Measurements from ENCODE around the gene PPL.

DNA sequence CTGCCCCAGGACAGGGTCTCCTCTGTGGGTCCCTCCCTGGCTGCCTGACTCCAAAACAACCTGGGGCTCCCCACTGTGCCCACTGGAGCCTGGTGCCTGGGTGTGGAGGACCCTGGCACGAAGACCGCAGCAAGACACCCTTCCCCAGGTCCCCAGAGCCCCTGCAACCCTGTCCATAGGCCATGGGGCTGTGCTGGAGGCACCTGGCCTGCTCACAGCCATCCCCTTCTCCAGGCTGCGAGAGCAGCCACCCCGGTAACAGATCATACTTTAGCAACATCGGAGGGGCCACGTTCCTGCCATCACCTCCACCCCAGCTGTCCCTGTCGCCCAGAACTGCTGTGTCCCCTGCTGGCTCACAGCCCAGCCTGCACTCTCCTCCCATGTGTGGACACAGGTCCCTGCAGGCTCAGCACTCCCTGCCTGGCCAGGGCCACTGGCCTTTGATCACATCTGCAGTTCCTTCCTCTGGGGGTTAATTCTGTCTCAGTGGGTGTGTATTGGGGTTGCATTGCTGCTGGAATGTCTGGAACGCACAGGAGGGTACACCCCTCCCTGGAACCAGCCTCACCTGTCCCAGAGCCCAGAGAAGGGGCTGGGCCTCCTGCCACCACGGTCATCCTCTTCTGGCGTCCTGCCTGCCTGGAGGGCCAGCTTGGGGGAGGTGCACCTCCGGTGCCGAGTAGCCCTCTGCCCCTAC lies 12.2 kb downstream of the PPL start:
- TF ChIP-seq, protein P1, sequence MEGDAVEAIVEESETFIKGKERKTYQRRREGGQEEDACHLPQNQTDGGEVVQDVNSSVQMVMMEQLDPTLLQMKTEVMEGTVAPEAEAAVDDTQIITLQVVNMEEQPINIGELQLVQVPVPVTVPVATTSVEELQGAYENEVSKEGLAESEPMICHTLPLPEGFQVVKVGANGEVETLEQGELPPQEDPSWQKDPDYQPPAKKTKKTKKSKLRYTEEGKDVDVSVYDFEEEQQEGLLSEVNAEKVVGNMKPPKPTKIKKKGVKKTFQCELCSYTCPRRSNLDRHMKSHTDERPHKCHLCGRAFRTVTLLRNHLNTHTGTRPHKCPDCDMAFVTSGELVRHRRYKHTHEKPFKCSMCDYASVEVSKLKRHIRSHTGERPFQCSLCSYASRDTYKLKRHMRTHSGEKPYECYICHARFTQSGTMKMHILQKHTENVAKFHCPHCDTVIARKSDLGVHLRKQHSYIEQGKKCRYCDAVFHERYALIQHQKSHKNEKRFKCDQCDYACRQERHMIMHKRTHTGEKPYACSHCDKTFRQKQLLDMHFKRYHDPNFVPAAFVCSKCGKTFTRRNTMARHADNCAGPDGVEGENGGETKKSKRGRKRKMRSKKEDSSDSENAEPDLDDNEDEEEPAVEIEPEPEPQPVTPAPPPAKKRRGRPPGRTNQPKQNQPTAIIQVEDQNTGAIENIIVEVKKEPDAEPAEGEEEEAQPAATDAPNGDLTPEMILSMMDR (IDR thresholded peaks at IDR 0.05; ENCODE audit: borderline replicate concordance, extremely low read depth, low read length, poor library complexity, severe bottlenecking), result no peak
- no peak for TF ChIP-seq EZH2 (IDR thresholded peaks at IDR 0.05; ENCODE audit: borderline replicate concordance, low read depth, low read length, severe bottlenecking)

All from DND-41 (cell line).